AG08396 (cell line): Measurements from ENCODE around the gene SKAP1.
A peak's percentile ranks its signal among the peaks of the same experiment; 100 is the strongest.
"Not testable (repeated sequence)": the region's sequence is repeated elsewhere in the genome, so short reads cannot be mapped to it uniquely, and the experiment has no call there.

Source experiments
- DNase-seq: peaks from one replicate; pipeline ENCODE4 v3.0.0; 2012; ENCODE audit warnings: low spot score, mixed read lengths

SKAP1 gene

DNA sequence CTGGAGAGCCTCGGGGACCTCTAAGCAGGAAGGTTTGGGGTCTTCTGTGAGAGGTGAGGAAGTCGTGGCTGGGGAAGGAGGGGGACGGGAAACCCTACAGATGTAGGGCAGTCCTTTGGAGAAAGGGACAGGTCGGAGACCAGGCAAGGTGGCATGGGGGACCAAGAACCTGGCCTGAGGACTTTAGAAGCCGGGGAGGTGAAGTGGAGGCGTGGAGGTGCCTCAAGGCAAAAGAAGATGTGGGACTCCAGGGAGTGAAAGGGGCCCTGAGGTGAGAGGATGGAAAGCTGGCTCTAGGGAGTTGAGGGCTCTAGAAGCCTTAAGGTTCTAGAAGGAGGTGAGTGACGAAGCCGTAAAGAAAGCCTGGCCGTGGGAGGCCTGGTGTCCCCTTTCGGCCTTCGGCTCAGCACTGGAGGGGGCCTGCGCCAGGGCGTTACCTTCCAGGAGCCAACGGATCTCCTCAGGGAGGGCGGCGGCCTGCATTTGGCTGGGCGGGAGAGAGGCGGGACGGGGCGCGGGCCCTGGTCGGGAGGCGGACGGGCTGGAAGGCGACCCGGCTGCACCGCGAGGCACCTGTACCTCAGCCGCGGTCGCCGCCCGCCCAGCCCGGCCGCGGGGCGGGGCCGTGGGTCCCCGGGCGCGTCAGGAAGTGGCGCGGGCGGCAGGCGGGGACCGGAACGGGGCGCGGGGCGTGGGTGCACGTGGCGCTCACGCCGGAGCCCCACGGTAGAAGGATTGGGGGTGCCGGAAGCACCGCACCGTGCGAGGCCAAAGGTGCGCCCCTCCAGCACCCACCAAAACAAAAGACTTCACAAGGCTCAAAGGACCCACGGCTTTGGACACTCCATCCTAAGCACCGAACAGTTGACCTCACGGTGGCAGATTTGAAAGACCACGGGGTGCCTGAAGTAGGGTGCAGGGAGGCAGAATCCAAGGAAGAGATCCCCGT is at the start of gene SKAP1:
TSS of gene SKAP1 (minus strand) at position 577 of the 949 bp plus-strand sequence.
- DNase-seq, result no peak

DNA sequence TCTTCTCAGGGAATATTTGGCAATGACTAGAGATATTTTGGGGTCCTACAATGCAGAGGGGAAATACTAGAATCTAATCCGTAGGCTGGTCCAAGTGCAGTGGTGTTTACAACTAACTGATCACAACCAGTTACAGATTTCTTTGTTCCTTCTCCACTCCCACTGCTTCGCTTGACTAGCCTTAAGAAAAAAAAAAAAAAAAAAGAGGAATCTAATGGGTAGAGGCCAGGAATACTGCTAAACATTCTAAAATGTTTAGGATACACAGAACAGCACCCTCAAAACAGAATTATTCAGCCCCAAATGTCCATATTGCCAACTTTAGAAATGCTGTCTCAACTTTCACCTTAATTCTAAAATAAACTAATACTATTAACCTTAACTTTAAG is 49.0 kb upstream of the SKAP1 start:
- DNase-seq, result no peak

DNA sequence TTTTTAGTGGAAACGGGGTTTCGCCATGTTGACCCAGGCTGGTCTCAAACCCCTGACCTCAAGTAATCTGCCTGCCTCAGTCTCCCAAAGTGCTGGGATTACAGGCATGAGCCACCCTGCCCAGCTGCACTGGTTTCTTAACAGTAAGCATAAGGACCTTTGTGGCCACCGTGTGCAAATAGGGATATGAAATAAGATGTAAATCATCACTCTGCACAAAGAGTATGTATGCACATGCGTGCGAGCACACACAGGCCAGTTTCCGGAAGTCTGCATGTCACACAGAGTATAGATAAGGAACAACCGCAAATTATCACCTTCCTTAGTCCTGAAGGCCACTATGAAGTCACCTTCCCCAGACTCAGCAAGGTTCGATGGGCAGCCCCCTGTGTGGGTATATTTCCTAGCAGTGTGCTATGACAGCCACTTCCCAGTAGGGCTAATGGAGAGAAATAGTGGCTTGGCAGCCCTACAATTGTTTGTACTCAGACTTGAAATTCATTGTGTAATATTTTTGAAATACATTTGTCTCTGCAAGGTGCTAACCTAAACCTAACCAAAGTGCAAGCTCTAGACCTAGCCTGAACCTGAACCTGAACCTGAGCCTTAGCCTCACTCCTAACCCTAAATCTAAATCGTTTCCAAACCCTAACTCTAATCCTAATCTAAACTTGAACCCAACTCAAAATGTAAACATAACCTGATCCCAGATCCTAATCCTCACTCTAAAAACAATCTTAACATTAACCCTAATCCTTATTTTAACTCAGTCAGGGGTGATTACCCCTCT is 48.4 kb upstream of the SKAP1 start:
- no peak for DNase-seq

DNA sequence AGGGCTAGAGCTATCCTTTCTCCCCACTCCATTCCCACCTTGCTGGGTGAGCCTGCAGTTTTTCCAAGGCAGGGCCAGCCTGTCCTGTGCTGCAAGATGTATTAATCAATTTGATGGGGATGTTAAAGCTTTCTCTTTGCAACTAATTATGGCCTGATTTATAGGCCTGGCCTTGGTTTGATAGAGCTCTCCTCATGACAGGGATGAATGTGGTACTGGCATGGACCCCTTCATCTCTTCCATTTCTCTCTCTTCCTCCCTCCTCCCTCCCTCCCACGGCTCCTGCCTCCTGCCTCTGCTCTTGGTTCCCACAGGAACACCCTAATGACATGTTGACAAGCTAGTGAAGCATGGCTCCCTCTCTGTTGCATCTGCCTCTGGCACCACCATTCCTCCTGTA is 47.2 kb upstream of the SKAP1 start:
- no peak for DNase-seq

DNA sequence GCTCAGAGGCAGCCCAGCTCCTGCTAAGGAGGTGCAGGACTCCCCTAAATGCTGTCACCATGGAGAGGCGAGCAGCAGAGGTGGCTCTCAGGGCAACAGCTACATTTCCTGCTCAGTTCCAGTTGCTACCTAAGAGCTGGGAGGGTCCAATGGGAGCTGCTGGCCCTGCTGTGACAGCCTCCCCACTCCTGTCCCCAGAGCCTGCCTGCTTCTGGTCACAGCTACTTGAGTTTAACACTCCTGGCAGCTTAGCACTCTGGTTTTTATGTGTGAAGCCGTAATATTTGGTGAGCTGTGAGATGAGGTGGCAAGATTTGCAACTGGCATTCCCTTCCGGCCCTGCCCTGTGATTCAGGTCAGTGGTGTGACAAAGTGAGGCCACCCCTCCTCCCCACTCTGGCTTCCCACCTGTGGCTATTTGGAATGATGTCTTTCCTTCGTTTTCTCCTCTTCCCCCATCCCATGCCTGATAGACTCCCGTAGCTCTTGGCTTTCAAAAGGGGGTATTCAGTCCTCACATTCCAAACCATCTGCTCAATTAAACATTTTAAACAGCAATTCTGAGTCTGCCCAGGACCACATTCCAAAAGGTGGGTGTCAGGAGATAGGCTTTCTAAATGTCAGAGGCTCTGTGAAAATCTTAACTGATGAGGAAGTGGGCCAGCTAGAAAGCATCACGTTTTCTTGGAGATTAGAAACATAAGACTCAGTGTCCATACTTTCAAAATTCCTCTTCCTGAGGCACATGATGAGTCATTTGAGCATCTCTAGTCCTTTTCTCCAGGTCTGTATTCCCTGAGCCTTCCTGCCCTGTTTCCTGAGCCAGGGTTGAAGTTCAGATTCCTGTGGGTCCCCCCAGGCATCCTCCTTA is 42.6 kb upstream of the SKAP1 start:
- DNase-seq, result no peak

DNA sequence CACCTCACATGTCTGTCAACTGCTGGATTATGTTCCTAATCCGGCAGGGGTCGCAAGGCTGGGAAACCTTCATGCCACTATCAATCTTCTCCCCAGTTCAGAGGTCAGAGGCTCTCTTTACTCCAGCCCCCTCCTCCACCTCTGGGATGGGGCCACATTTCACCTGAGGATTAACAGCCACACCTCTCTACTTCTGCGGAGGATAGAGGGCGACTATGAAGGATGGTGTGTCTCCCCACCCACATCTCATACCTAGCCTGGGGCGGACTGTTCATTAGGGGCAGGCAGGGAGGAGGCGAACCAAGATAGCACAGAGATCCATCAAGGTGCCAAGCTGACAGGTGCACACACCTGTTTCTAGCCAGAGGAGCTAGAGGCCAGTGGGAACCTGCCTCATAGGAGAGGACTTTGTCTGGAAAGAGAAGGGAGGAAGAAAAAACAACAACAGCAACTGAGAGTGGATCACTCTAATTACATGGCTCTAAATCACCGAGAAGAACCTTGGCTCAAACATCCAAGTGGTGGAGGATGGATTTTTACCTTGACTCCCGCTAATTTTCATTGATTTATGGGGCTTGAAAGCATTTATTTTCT is 41.9 kb upstream of the SKAP1 start:
- DNase-seq, result no peak

DNA sequence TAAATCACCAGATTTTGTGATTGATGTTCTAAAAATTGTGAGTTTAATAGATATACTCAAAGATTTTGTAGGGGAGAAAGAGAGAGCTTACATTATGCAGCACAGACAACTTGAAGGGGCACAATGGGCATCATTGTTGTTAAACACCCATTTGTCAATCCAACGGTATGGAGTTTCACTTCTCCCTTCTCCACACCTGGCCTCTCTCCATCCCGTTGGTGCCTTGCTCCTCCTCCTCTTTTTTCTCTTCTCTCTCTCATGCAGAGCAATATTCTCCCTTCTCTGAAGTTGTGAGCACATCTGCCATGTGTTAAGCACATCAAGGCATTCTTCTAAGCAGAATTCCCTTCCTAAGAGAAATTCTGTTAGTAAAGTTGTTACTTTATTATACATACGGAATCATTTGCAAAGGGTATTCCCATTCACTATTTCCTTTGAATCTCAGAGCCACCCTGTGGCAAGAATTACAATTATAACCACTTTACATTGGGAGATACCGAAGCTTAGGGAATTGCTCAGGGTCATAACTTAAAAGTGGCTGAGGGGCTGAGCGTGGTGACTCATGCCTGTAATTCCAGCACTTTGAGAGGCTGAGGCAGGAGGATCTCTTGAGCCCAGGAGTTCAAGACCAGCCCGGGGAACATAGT is 40.5 kb upstream of the SKAP1 start:
- no peak for DNase-seq

DNA sequence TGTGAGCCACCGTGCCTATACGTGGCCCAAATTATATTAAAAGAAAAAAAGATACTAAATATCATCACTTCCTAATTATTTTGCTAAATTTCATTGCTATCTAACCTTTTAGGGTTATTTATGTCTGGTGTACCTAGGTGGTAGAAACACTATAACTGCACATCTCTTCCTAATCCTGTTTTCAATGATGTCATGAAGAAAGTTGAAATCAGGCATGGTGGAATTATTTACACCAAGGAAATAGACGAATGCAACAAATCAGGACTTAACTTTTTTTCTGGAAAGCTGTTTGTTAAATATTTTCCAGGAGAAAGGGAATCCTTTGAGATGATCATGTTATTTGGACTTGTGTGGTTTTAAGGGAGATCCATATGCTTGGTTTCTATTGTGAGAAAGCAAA is 39.2 kb upstream of the SKAP1 start:
- DNase-seq, result no peak

DNA sequence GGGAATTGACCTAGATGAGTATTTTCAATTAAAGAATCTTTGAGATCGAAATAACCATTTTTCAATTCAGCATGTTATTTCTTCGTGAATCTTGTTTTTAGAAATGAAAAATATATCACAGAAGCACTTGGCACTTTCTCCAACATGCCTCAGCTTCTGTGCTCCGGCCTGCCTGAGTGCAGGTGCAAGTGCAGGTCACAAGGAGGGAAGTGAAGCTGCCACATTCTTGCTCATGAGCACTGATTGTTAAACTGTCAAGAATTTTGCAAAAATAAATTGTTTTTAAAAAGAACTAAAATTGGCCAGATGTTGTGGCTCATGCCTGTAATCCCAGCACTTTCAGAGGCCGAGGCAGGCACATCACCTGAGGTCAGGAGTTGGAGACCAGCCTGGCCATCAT is 38.3 kb upstream of the SKAP1 start:
- no peak for DNase-seq

DNA sequence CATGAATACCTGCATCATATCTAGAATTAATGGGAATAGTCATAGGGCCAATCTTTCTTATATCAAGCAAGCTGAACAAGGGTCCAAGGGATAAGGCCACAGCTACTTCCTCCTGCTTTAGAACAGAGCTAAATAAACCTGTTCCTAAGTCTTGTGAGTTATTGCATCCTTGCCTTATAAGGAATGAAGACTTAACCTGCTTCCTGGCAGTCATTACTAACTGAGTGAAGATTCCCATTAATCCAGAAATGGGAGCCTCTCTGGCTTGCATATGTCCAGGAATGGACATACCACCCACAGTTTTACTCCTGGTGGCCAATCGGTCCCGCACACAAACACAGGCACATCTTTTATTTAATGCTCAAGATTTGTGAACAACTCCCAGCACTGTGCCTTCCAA is 35.9 kb upstream of the SKAP1 start:
- no peak for DNase-seq

DNA sequence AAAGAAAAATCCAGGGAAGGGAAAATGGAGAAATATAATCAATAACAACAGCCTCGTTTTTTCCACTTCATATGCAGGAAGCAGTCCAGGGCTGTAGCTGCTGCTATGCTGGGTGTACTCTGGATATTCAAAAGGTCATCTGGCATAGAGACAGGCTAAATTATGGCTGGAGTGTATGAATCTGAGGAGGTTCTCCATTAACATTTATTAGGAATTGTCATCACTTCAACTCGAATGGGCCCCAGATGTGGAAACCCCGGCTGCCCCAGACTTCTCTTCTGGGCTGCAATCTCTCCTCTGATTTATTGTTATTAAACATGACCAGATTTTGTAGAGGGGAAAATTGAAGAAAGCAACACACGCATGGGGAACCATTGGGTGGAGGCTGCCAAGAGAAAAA is 33.5 kb upstream of the SKAP1 start:
- DNase-seq, result no peak

DNA sequence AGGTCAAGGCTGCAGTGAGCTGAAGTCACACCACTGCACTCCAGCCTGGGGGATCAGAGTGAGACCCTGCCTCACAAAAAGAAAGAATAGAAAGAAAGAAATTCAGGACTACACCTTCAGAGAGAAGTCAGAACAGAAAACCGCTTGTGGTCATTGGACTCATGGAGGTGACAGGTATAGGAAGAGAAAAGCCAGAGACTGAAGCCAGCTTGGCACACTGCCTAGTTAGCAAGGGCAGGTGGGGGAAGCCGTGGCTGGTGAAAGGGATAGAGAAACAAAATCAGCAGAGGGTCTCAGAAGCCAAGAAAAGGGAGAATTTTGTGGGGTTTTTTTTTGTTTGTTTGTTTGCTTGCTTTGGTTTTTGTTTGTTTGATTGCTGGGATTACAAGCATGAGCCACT is 32.9 kb upstream of the SKAP1 start:
- no peak for DNase-seq

DNA sequence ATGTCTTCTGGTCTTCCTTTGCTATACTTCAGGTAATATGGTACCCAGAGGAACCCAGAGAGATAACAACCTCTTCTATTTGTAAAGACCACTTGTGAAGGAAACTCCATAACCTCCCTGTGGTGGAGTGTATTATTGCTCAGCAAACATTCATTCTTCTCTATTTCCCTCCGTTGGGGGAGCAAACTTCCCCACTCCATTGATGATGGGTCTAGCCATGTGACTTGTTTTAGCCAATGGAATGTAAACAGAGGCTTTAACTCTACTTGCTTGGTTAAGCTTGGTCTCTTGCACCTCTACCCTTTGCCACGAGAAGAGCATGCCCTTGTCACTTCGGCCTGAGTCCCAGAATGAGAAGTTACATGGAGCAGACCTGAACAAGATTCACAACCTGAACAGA is 30.0 kb upstream of the SKAP1 start:
- no peak for DNase-seq

DNA sequence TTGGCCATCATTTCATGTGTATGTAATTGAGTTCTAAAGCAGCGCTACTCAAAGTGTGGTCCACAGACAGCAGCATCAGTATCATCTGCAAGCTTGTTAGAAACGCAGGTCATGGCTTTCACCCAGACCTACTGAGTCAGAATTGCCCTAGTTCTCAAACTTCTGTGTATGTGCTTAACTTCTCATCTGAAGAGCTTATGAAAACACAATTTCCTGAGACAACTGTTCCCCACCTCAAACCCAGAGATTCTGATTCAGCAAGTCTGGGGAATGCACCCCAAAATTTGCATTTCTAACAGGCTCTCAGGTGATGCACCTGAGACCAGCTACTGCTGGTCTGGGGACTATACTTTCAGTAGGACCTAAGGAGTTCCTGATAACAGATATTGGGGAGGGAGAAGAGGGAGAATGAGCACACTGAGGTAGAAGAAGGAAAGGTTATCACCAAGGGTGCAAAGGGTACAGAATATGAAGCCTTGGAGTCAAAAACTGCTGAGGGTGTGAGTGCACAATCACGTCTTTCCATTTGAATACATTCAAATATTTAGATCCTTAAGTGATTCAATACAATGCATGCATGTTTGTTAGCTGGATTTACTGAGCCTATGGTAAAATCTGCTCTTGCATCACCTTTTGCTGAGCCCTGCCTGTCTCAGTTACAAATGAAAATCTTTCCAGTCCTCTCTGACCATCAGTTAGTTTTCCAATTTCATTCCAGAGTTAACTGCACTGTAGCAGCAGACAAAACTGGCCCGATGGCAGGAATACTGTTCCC is 29.2 kb upstream of the SKAP1 start:
- DNase-seq, result no peak

DNA sequence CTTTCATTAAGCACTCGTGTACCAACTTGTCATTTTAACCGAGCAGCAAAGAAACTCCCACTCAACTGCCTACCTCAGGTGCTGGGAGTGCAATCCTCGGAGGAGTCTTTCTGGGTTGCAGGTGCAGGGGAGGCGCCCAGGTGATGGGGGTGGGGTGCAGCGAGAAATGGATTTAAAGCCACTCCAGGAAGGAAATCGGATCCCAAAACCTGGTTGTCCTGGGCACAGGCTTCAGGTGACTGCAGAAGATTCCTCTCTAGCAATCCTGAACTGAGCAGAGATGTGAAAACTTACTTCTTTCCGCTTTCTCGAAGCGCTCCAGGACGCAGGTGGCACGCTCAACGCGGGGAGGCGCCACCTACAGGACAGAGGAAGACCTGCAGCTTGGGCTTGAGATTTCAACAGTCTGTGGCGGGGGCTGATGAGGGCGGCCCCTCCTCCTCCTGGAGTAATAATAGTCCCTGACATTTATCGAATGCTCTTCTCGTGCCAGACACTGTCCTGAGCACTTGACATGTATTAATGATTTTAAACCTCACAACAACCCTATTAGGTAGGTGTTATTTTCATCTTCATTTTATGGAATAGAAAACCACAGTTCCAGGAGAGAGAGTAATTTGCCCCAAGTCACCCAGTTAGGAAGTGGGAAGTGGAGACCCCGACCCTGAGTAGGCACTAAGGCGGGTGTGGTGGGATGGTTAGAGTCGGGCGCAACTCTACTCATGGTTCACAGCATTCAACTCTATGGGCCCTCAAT is 27.2 kb upstream of the SKAP1 start:
- DNase-seq, result peak; percentile 69

DNA sequence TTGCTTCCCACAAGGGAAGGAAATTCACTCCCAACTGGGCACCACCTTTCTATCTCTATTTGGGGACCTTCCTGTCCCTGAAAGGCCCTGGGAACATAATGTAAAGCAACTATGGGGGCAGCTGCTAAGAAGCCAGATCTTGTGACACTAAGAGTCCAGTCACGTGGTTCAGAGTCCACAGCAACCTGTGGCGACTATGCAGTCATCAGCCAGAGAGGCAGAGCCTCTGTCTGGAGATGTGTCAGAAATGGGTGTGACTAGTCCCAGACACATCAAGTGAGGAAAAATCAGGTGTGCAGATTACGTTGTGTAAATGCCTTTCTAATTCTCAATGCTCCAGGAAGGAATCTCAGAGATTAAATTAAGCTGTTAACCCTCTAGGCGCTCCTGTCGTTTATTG is 26.6 kb upstream of the SKAP1 start:
- no peak for DNase-seq

DNA sequence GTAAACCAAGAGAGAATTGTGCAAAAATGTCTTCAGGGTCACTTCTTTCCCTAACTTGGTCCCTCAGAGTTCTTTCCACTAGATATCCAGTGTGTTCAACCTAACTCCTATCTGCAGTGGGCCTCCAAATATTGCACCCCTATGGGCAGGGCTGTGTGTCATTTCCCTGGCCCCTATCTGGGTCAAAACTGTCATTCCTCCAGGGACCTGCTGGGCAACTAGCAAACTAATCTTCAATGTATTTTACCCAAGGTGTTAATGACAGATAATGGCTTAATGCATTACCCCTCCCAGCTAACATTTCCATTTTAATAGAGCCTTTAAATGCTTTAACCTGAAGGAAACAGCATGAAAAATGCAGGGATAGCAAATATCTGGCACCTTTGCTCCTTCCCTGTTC is 25.8 kb upstream of the SKAP1 start:
- no peak for DNase-seq

DNA sequence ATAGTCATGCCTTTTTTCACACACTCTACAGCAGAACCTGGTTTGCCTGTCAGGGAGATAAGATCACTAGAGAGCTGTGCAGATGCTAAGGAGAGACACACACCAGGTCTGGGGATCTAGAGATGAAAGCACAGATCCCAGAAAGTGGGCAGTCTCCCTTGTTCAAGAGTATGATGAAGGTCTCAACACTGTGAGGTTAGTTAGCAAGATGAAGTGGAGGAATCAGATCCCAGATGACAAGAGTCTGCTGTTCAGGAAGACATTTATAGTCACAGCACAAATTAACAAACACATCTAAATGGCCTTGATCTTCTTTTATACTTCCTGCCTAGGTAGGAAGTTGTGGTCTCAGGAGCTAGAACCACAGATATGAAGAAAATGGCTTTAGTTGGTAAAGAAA is 23.4 kb upstream of the SKAP1 start:
- no peak for DNase-seq

DNA sequence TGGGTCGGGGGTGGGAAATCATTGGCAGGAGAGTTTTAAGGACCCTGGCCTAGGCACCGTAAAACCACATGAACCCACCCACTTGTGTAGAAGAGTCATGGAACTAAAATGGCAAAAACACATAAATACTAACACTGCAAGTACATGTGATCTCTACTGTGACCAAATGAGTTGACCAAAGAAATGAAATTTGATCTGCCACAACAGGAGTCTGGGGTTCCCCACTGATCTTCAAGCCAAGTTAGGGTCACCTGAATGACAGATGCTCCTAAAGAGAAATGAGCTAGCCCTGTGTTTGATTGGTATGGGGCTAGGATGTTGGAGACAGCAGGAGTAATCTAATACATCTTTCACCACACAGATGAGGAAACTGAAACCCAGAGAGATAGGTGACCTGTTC is 21.5 kb upstream of the SKAP1 start:
- no peak for DNase-seq

DNA sequence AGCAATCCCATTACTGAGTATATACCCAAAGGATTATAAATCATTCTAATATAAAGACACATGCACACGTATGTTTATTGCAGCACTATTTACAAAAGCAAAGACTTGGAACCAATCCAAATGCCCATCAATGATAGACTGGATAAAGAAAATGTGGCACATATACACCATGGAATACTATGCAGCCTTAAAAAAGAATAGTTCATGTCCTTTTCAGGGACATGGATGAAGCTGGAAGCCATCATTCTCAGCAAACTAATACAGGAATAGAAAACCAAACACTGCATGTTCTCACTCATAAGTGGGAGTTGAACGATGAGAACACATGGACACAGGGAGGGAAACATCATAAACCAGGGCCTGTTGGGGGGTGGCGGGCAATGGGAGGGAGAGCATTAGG is 19.3 kb upstream of the SKAP1 start:
- not testable (repeated sequence) for DNase-seq
